A375 (cell line): Measurements from ENCODE around the gene BECN2. TPM values are rescaled to one million over a fixed set of nuclear protein-coding genes. Genes with fewer than 3 reads are reported as not detected.

Experiments used
- total RNA-seq: library from RNA; depleted of rRNA; stranded (reverse); fragments of >200 nt; shearing (Covaris generic); gene quantifications from 2 replicates; pipeline ENCODE4 v1.2.3, GENCODE V29; 2014; rRNA removed

The BECN2 gene, protein sequence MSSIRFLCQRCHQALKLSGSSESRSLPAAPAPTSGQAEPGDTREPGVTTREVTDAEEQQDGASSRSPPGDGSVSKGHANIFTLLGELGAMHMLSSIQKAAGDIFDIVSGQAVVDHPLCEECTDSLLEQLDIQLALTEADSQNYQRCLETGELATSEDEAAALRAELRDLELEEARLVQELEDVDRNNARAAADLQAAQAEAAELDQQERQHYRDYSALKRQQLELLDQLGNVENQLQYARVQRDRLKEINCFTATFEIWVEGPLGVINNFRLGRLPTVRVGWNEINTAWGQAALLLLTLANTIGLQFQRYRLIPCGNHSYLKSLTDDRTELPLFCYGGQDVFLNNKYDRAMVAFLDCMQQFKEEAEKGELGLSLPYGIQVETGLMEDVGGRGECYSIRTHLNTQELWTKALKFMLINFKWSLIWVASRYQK
- total RNA-seq, result not detected in 2 replicates

DNA sequence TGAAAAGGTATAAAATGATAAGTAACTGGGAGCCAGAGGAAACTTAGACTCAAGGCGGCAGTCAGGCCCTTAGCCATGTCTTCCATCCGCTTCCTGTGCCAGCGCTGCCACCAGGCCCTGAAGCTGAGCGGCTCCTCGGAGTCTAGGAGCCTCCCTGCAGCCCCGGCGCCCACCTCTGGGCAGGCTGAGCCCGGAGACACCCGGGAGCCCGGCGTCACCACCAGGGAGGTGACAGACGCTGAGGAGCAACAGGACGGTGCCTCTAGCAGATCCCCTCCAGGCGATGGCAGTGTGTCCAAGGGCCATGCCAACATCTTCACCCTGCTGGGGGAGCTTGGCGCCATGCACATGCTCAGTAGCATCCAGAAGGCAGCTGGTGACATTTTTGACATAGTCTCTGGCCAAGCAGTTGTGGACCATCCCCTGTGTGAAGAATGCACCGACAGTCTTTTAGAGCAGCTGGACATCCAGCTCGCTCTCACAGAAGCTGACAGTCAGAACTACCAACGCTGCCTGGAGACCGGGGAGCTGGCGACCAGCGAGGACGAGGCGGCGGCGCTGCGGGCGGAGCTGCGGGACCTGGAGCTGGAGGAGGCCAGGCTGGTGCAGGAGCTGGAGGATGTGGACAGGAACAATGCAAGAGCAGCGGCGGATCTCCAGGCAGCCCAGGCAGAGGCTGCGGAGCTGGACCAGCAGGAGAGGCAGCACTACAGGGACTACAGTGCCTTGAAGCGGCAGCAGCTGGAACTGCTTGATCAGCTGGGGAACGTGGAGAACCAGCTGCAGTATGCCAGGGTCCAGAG lies at the start of gene BECN2:
Gene BECN2, plus strand, starts transcription at position 76 of the 803 bp plus-strand sequence. Its CDS starts 0 bp downstream, at position 76.

DNA sequence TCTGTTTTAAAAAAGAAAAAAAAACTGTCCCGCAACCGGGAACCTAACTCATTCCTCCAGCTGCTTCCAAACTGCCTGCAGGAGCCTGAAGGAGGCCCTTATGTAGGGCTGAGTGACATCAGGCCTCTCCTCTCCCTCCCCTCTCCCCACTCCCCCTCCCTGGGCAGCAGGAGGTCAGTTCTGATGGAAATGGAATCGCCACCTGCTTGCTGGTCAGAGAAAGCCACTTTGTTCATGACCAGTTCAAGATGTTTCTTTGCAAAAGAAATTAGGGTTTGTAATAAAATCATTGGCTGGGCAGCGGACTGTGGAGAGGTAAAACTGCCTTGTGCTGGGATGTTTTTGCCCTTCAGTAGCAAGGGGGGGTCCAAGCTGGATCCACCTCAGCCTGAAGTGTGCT lies 41.5 kb downstream of the BECN2 start, which contains the start of gene MAP1LC3C:
Gene MAP1LC3C, minus strand, starts transcription at position 73 of the 400 bp plus-strand sequence. CDS start 90 bp downstream, outside the sequence.

Other genes starting within 250 kb of the BECN2 start
- gene EXO1, start 109.6 kb upstream of the BECN2 start, total RNA-seq, result 73.6 and 78.8 TPM in 2 replicates
- 0.23 and 0.24 TPM in 2 replicates for gene MAP1LC3C, start 41.3 kb downstream of the BECN2 start, total RNA-seq